Subcutaneous adipose tissue (tissue), 4 donors: ENCODE results near the gene R3HDM2. TPM values are rescaled to one million over a fixed set of nuclear protein-coding genes. Genes with fewer than 3 reads are reported as not detected.

ENCODE experiments used
- total RNA-seq, 4 donors: library from RNA; depleted of rRNA; stranded (reverse); fragments of >200 nt; gene quantifications; one replicate each; pipeline ENCODE4 v1.1.0, GENCODE V29; 2016
- TF ChIP-seq, protein P1 (sequence below): fragments of 450-650 bp; IDR thresholded peaks from one replicate; pipeline ENCODE4 v1.5.1; 2016; ENCODE audit warnings: low read depth, mild to moderate bottlenecking, control low read depth, antibody characterized with exemption, moderate library complexity

Gene R3HDM2
- total RNA-seq, 4 donors from 2014 or later, result 48.2 to 51.2 (median 48.7) TPM

DNA sequence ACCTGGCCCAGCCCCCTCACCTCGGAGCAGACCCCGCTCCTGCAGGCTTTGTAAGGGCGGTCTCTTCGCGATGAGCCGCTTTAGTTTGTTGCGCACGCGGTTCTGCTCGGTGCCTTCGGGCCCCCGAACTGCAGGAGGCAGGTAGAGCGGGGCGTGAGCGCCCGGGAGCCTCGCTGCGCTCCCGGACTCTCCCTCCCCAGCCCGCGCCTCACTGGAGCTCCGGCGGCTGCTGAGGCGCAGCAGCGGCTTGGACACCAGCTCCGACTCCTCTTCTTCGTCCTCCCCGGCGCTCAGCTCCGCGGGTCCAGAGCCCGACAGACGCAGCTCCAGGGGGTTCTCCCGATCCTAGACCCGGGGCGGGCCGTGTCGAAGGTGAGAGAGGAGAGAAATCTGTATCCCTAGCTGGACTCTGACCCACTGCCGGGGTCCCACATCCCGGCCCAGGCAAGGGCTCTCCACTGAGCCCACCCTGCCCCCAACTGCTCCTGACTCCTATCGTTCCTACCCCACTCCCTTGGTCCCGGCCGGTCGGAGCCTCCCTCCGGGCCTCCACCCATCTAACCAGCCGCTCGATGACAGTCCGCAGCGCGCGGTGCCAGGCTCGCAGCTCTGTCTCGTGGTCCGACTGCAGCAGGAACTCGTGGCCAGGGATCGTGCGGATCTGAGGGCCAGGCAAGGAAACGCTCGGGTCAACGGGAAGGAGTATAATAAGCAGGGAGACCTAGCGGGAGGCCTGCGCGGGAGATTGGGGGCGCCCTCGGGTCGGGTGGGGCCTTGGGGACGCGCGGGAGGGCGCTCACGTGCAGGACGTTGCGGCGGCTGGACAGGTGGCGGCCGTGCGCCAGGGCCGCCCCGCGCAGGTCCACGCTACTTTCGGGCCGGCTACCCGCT, 44.7 kb upstream of the R3HDM2 start:
- TF ChIP-seq, protein P1, sequence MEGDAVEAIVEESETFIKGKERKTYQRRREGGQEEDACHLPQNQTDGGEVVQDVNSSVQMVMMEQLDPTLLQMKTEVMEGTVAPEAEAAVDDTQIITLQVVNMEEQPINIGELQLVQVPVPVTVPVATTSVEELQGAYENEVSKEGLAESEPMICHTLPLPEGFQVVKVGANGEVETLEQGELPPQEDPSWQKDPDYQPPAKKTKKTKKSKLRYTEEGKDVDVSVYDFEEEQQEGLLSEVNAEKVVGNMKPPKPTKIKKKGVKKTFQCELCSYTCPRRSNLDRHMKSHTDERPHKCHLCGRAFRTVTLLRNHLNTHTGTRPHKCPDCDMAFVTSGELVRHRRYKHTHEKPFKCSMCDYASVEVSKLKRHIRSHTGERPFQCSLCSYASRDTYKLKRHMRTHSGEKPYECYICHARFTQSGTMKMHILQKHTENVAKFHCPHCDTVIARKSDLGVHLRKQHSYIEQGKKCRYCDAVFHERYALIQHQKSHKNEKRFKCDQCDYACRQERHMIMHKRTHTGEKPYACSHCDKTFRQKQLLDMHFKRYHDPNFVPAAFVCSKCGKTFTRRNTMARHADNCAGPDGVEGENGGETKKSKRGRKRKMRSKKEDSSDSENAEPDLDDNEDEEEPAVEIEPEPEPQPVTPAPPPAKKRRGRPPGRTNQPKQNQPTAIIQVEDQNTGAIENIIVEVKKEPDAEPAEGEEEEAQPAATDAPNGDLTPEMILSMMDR, result no peak

DNA sequence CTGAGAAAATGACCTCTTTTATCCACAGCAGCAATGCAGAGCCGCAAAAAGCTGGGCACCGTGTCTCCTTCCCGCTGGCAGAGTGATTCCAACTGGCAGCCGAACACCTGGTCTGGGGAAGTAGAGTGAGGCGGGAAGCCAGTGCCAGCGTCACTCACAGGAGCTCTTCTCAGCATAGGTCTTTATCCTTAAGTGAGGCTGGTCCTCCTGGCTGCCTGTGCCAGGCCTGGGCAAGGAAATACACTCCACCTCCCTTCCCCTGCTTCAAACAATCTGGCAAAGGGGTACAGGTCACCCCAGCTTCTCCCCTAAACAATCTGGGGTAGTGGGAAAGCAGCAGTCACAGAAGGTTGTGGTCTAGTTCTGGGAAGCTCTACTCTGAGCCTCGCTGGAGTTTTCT, 44.0 kb upstream of the R3HDM2 start:
- TF ChIP-seq, protein P1, result no peak

DNA sequence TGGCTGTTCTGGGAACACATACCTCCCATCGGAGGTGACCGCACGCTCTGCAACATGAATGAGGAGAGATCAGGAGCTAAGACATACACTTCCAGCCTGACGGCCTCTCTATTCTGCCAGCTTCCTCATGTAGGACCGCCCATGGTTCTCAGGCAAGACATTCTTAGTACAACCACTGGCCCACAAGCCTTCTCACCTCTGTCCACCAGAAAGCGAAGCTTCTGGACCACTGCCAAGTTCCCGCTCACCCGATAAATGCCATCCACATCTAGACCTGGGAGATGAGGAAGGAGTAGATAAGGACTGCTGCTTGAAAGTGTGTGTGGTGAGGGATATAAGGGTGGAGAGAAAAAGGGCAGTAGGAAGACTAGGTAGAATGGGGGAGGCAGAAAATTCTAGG, 43.6 kb upstream of the R3HDM2 start:
- TF ChIP-seq, protein P1, result no peak

DNA sequence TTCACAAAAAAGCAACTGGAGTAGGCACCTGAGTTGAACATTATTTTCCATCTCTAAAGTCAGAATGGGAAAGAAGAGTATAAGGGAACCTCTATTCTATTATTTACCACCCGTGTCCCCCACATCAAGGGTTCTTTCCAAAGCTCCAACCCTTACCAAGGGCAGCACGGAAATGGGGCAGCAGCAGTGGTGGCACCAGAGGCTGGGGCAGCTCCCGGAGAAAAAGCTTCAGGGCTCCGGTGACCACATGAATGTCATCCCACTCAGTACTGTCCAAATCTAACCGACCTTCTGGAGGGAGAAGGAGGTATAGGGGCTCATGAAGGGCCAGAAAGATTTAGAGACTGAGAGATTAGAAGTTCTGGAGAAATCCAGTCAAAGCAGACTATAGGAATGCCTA, 43.0 kb upstream of the R3HDM2 start:
- TF ChIP-seq, protein P1, result no peak

DNA sequence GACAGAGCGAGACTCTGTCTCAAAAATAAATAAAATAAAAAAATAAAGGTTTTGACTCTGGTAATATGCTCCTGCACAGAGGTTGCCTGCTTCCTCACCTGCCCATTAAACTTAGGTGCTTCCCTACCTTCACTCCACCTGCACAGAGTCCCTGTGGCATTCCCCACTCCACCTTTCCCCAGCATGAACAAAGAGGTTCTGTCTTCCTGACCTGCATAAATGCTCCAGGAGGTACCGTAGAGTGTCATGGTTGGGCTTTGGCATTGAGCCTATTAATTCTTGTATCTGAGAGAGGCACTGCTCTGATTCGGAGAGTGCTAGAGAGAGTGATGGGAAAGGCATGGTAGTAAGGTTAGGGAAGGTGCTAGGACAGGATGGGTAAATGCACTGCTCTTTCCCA, 42.5 kb upstream of the R3HDM2 start:
- TF ChIP-seq, protein P1, result no peak

DNA sequence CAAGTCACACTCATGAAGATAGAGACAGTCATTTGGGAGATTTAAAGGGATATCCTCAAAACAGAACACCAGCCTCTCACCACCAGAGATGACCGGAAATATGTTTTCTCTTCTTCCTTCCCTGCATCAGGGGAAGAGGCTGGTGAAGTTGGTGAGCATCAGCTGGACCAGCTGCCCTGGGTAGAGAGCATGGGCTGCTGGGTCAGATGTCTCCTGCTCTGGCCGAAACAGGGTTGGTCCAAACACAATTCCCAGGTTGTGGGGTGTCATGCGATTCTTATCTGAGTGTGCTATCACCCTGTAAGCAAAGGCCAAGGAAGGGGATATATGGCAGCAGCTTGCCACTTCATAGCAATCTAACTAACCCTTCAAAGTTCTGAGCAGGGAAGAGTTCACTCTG, 41.5 kb upstream of the R3HDM2 start:
- TF ChIP-seq, protein P1, result no peak

DNA sequence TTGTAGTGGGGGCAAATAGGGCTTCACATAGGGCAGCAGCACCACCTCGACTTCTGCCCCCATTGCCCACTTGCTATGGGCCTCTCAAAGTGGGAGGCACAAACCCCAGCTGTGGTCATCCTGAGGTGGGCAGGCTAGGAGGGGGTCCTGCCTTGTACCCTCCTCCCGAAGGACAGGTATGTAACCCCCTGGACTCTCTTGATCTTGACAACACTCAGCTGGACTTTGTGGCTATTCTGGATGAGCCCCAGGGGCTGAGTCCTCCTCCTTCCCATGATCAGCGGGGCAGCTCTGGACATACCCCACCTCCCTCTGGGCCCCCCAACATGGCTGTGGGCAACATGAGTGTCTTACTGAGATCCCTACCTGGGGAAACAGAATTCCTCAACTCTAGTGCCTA, 40.8 kb upstream of the R3HDM2 start:
- TF ChIP-seq, protein P1, result no peak
